Keratinocyte (primary cell): ENCODE data around the gene ERCC3. TPM values are rescaled to one million over a fixed set of nuclear protein-coding genes. Genes with fewer than 3 reads are reported as not detected.

Experiments used
- DNase-seq: peaks from one replicate; pipeline ENCODE4 v3.0.0-alpha.2; 2011; ENCODE audit warnings: low read depth, missing footprints, low spot score
- FAIRE-seq: peaks from 2 replicates; lab custom pipeline; 2011; peaks lifted over from hg19 to GRCh38; lab: Jason Lieb, UNC
- H2AFZ ChIP-seq: 2 replicates; pipeline ENCODE4 v1.6.0; 2012; ENCODE audit warnings: low read length, control low read depth, inconsistent platforms; ENCODE audit not compliant: control insufficient read depth
- H3K27ac ChIP-seq: 2 replicates; pipeline ENCODE4 v1.5.1; 2011; ENCODE audit warnings: low read length; ENCODE audit not compliant: control insufficient read depth, insufficient read depth
- H3K27me3 ChIP-seq: 3 replicates; pipeline ENCODE4 v1.6.0; 2011; ENCODE audit warnings: low read length; ENCODE audit not compliant: control insufficient read depth, insufficient read depth; ENCODE audit errors: extremely low read depth
- H3K36me3 ChIP-seq, 2 experiments: 2 replicates in 1 of 2; 3 replicates in 1 of 2; pipeline ENCODE4 v1.5.1; 2011; ENCODE audit warnings: low read length in 2 of 2, mild to moderate bottlenecking in 1 of 2; ENCODE audit not compliant: control insufficient read depth in 2 of 2, insufficient read depth in 2 of 2; ENCODE audit errors: extremely low read depth in 1 of 2
- H3K4me1 ChIP-seq: 3 replicates; pipeline ENCODE4 v1.5.1; 2011; ENCODE audit warnings: low read length; ENCODE audit not compliant: control insufficient read depth, insufficient read depth; ENCODE audit errors: extremely low read depth
- H3K4me2 ChIP-seq: 3 replicates; pipeline ENCODE4 v1.6.0; 2011; ENCODE audit warnings: low read depth, low read length; ENCODE audit not compliant: control insufficient read depth, insufficient read depth; ENCODE audit errors: extremely low read depth
- H3K4me3 ChIP-seq, 3 experiments: fragments of 200-600 bp in 1 of 3; sonication (generic) in 1 of 3; 2 replicates in 2 of 3; 3 replicates in 1 of 3; pipeline ENCODE4 v1.5.1; 2011 to 2016; ENCODE audit warnings: low read length in 3 of 3, mild to moderate bottlenecking in 3 of 3, control low read depth in 2 of 3, inconsistent platforms in 1 of 3, low read depth in 1 of 3, mixed read lengths in 1 of 3, mixed run types in 1 of 3, moderate library complexity in 1 of 3; ENCODE audit not compliant: control insufficient read depth in 2 of 3, insufficient read depth in 2 of 3; ENCODE audit errors: extremely low read depth in 1 of 3
- H3K79me2 ChIP-seq: 2 replicates; pipeline ENCODE4 v1.6.0; 2012; ENCODE audit warnings: low read length; ENCODE audit not compliant: control insufficient read depth, insufficient read depth
- H3K9ac ChIP-seq: 3 replicates; pipeline ENCODE4 v1.6.0; 2011; ENCODE audit warnings: low read length; ENCODE audit not compliant: control insufficient read depth, insufficient read depth; ENCODE audit errors: extremely low read depth
- H3K9me1 ChIP-seq: 3 replicates; pipeline ENCODE4 v1.6.0; 2011; ENCODE audit warnings: low read length; ENCODE audit not compliant: control insufficient read depth, insufficient read depth; ENCODE audit errors: extremely low read depth
- H3K9me3 ChIP-seq: 2 replicates; pipeline ENCODE4 v1.5.1; 2012; ENCODE audit warnings: low read depth, low read length; ENCODE audit not compliant: control insufficient read depth
- H4K20me1 ChIP-seq: 3 replicates; pipeline ENCODE4 v1.6.0; 2011; ENCODE audit warnings: low read length; ENCODE audit not compliant: control insufficient read depth, insufficient read depth; ENCODE audit errors: extremely low read depth
- CTCF ChIP-seq, 3 experiments: IDR thresholded peaks in 1 of 3; conservative IDR thresholded peaks in 1 of 3; optimal IDR thresholded peaks in 1 of 3; 2 replicates in 2 of 3; 3 replicates in 1 of 3; pipeline versions ENCODE3 to v1.5.1; 2011; ENCODE audit warnings: low read length in 3 of 3, mild to moderate bottlenecking in 3 of 3, moderate library complexity in 2 of 3, control low read depth in 1 of 3, inconsistent platforms in 1 of 3; ENCODE audit not compliant: insufficient read depth in 2 of 3; ENCODE audit errors: extremely low read depth in 1 of 3
- EZH2 ChIP-seq: IDR thresholded peaks from one replicate; pipeline ENCODE4 v1.6.1; 2012; ENCODE audit warnings: inconsistent platforms, mild to moderate bottlenecking, low read length, moderate library complexity
- dilution Hi-C: fragments of 300-500 bp; cut with MboI; formaldehyde crosslinking; loops from one replicate; pipeline ENCODE4 v1.7.0; 2020; ENCODE audit warnings: low sequenced_read_pairs; ENCODE audit not compliant: extremely low pct_ligation_motif_present
- polyA plus RNA-seq, 5 experiments: library from polyadenylated mRNA; depleted of rRNA in 3 of 5; stranded (reverse) in 3 of 5; stranded (forward) in 1 of 5; unstranded in 1 of 5; fragments of >200 nt; gene quantifications; 1 replicate in 1 of 5; 2 replicates in 3 of 5; 3 replicates in 1 of 5; pipeline versions ENCODE4 v1.2.1 to v1.2.3, GENCODE V29; 2011 to 2012; ENCODE audit warnings: missing spikeins in 2 of 5, low read depth in 1 of 5, low replicate concordance in 1 of 5

The ERCC3 gene
- polyA plus RNA-seq, 1 donor (not counting 4 experiments of a cell fraction or from before 2014, with no cell fraction given) = 40.6 TPM

- no peak overlapping the region for H3K9ac ChIP-seq
- H3K9me1 ChIP-seq = no peaks in the 10 kb centered on the region
- no peaks in the 10 kb centered on the region for H3K9me3 ChIP-seq
- no peak overlapping the region for H3K4me3 ChIP-seq
- dilution Hi-C loops = no loop called here
- H3K27ac ChIP-seq = no peak overlapping the region
- FAIRE-seq = no peak
- H4K20me1 ChIP-seq = no peaks in the 10 kb centered on the region
- no peaks in the 10 kb centered on the region for H3K4me1 ChIP-seq
- peaks cover 11 to 12% of the 10 kb centered on the region in 2 experiments for H3K36me3 ChIP-seq
- no peak overlapping the region for H3K4me2 ChIP-seq
- no peak for DNase-seq
- H3K79me2 ChIP-seq = no peaks in the 10 kb centered on the region
- H2AFZ ChIP-seq = no peak overlapping the region
- no peaks in the 10 kb centered on the region for H3K27me3 ChIP-seq
- TF ChIP-seq CTCF (optimal IDR thresholded peaks at IDR 0.05 in 1 of 3, IDR thresholded peaks at IDR 0.05 in 1 of 3, conservative IDR thresholded peaks at IDR 0.05 in 1 of 3; ENCODE audit: extremely low read depth in 1 of 3, insufficient read depth in 2 of 3, low read length in 3 of 3) = no peak
- no peak for TF ChIP-seq EZH2
These were observed 20.4 kb upstream of the ERCC3 start for GRCh38 chr2:127314193-127314988.

GRCh38 chr2:127313406-127313805, 19.5 kb upstream of the ERCC3 start:
- DNase-seq (no peak), FAIRE-seq (no peak)
- no peaks in the 10 kb centered on the region for H3K79me2 ChIP-seq
- H4K20me1 ChIP-seq = no peaks in the 10 kb centered on the region
- dilution Hi-C loops = no loop called here
- H3K27me3 ChIP-seq = no peaks in the 10 kb centered on the region
- H3K27ac ChIP-seq = no peak overlapping the region
- H3K9me3 ChIP-seq = no peaks in the 10 kb centered on the region
- H3K36me3 ChIP-seq = peaks cover 8 to 11% of the 10 kb centered on the region in 2 experiments
- H3K4me1 ChIP-seq = no peaks in the 10 kb centered on the region
- no peak overlapping the region for H3K4me2 ChIP-seq
- H3K4me3 ChIP-seq = no peak overlapping the region
- no peaks in the 10 kb centered on the region for H3K9me1 ChIP-seq
- H3K9ac ChIP-seq = no peak overlapping the region
- TF ChIP-seq EZH2 (no peak), CTCF (optimal IDR thresholded peaks at IDR 0.05 in 1 of 3, IDR thresholded peaks at IDR 0.05 in 1 of 3, conservative IDR thresholded peaks at IDR 0.05 in 1 of 3; ENCODE audit: extremely low read depth in 1 of 3, insufficient read depth in 2 of 3, low read length in 3 of 3) (no peak)
- no peak overlapping the region for H2AFZ ChIP-seq
